Spinal cord (tissue), 10 donors: ENCODE measurements around the gene CFLAR. TPM values are rescaled to one million over a fixed set of nuclear protein-coding genes. Genes with fewer than 3 reads are reported as not detected.

Experiments used
- DNase-seq, 6 donors: peaks; one replicate each; pipeline versions ENCODE4 v3.0.0 to v3.0.0-alpha.2; 2013 to 2015; ENCODE audit warnings: low spot score in 6 of 6, low read depth in 4 of 6
- H3K27ac ChIP-seq: one replicate; pipeline ENCODE4 v1.5.1; 2013; ENCODE audit warnings: low read depth, low read length, control low read depth
- H3K27me3 ChIP-seq: one replicate; pipeline ENCODE4 v1.6.1; 2013; ENCODE audit warnings: low read length; ENCODE audit not compliant: control insufficient read depth, insufficient read depth
- H3K36me3 ChIP-seq: one replicate; pipeline ENCODE4 v1.6.1; 2013; ENCODE audit warnings: low read length; ENCODE audit not compliant: control insufficient read depth, insufficient read depth
- H3K4me1 ChIP-seq: one replicate; pipeline ENCODE4 v1.6.1; 2013; ENCODE audit warnings: low read length; ENCODE audit not compliant: control insufficient read depth, insufficient read depth
- H3K4me3 ChIP-seq: one replicate; pipeline ENCODE4 v1.5.1; 2013; ENCODE audit warnings: low read depth, low read length, control low read depth
- H3K9me3 ChIP-seq: one replicate; pipeline ENCODE4 v1.6.1; 2013; ENCODE audit warnings: low read length; ENCODE audit not compliant: control insufficient read depth, insufficient read depth
- WGBS: methylation state at CpG from one replicate; pipeline ENCODE4 v1.1.5; 2013; ENCODE audit warnings: missing lambda C conversion rate; ENCODE audit not compliant: insufficient coverage; 5-methylcytosine and 5-hydroxymethylcytosine counted together
- long read RNA-seq, 4 donors: transcript quantifications; one replicate each; lab custom pipeline, GENCODE V29; 2026
- polyA plus RNA-seq, 2 donors: library from polyadenylated mRNA; unstranded; fragments of 120-200 nt; gene quantifications; one replicate each; pipeline ENCODE4 v1.2.1, GENCODE V29; 2013; ENCODE audit not compliant: insufficient read length in 2 of 2
- total RNA-seq, 2 donors: library from RNA; depleted of rRNA in 1 of 2; stranded (reverse); fragments of 120-200 nt in 1 of 2; fragments of >200 nt in 1 of 2; gene quantifications; one replicate each; pipeline versions ENCODE4 v1.2.3 to v1.2.4, GENCODE V29; 2013 to 2014
- donor health status: healthy.

The CFLAR gene
- total RNA-seq (10 to 100 TPM; 65.9 to 81.9 TPM), polyA plus RNA-seq (10 to 100 TPM; 28.2 to 49.2 TPM)
- long read RNA-seq, donor 1, full-length matches to known transcripts, result 6 of 6 reads
- long read RNA-seq, donor 1, partial matches to known transcripts, result 0 of 6 reads
- long read RNA-seq, donor 1, other reads (novel, unspliced or antisense), result 0 of 6 reads
- long read RNA-seq, donor 2, full-length matches to known transcripts, result 5 of 5 reads
- long read RNA-seq, donor 2, partial matches to known transcripts, result 0 of 5 reads
- long read RNA-seq, donor 2, other reads (novel, unspliced or antisense), result 0 of 5 reads
- long read RNA-seq, donor 3, partial matches to known transcripts, result 0 of 1 reads
- long read RNA-seq, donor 3, other reads (novel, unspliced or antisense), result 0 of 1 reads
- long read RNA-seq, donor 4, full-length matches to known transcripts, result 9 of 9 reads
- long read RNA-seq, donor 4, partial matches to known transcripts, result 0 of 9 reads
- long read RNA-seq, donor 4, other reads (novel, unspliced or antisense), result 0 of 9 reads

DNA sequence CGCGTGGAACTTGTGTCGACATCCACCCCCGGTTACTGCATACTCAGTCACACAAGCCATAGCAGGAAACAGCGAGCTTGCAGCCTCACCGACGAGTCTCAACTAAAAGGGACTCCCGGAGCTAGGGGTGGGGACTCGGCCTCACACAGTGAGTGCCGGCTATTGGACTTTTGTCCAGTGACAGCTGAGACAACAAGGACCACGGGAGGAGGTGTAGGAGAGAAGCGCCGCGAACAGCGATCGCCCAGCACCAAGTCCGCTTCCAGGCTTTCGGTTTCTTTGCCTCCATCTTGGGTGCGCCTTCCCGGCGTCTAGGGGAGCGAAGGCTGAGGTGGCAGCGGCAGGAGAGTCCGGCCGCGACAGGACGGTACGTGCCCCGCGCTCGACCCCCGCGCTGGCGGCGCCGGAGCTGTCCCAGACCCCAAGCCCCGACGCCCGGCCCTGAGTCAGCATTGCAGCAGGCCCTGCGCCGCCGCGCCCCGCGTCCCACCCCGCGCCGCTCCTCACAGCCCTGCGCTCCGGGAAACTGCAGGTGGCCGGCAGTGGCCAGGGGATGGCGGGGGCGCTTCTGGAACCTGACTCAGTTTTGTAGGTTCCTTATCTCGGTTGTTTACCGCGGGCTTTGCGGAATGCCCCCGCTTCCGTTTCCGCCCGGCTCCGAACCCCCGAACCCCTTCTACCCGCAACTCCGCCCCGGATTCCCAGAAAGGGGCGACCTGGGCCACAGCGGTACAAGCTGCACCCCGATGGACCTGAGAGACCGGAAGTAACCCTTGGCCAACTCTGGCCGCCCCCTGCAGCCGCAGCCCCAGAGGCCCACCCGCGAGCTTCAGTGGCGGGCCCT lies at the start of gene CFLAR:
CFLAR (plus strand) TSS at position 50 of the 844 bp plus-strand sequence. CDS start 13,702 bp downstream, outside the sequence.
- no peaks in the 10 kb centered on the region for H3K9me3 ChIP-seq
- WGBS, result under 1% methylated on average over 72 of the region's 75 CpGs
- peak within 1 kb of the TSS; percentile 86 for H3K4me3 ChIP-seq
- H3K27ac ChIP-seq, result peak within 1 kb of the TSS; percentile 99
- H3K27me3 ChIP-seq, result no peaks in the 10 kb centered on the region
- peak; percentile 21 to 84 (median 63) for DNase-seq
- no peaks in the 10 kb centered on the region for H3K36me3 ChIP-seq
- H3K4me1 ChIP-seq, result peaks cover 23% of the 10 kb centered on the region

GRCh38 chr2:201070948-201071478 lies 45.0 kb upstream of the CFLAR start:
- under 1% methylated on average over 21 of the region's 21 CpGs for WGBS
- DNase-seq, result peak in 1 of 6 donors; percentile 4
- Histone ChIP-seq H3K9me3 (no peaks in the 10 kb centered on the region), H3K36me3 (peaks cover 3% of the 10 kb centered on the region), H3K4me3 (peak overlapping the region; percentile 89), H3K27ac (peak overlapping the region; percentile 88), H3K27me3 (no peaks in the 10 kb centered on the region), H3K4me1 (peaks cover 6% of the 10 kb centered on the region)

GRCh38 chr2:201071479-201072200 lies 44.3 kb upstream of the CFLAR start, which contains the start of the genes HYCC2 and NDUFB3:
TSS of gene HYCC2 (minus strand) at chr2:201071671. CDS start at chr2:201024009, 47,662 bp downstream.
TSS of gene NDUFB3 (plus strand) at chr2:201072001. CDS start at chr2:201078883, 6,882 bp downstream.
- H3K9me3 ChIP-seq, result no peaks in the 10 kb centered on the region
- WGBS, result 0% methylated on average over 31 of the region's 34 CpGs
- H3K4me1 ChIP-seq, result peaks cover 6% of the 10 kb centered on the region
- DNase-seq, result peak; percentile 88 to 98 (median 95)
- H3K4me3 ChIP-seq, result peak within 1 kb of the TSS; percentile 89
- H3K27ac ChIP-seq, result peak within 1 kb of the TSS; percentile 88
- peaks cover 3% of the 10 kb centered on the region for H3K36me3 ChIP-seq
- no peaks in the 10 kb centered on the region for H3K27me3 ChIP-seq

- no peaks in the 10 kb centered on the region for H3K27me3 ChIP-seq
- H3K9me3 ChIP-seq, result no peaks in the 10 kb centered on the region
- WGBS, result no CpG with 5 or more reads among the region's 5 CpGs
- DNase-seq, result no peak
- H3K4me1 ChIP-seq, result peaks cover 6% of the 10 kb centered on the region
- peak overlapping the region; percentile 88 for H3K27ac ChIP-seq
- peaks cover 3% of the 10 kb centered on the region for H3K36me3 ChIP-seq
- H3K4me3 ChIP-seq, result peak overlapping the region; percentile 89
Measured at GRCh38 chr2:201072201-201072530, 43.8 kb upstream of the CFLAR start.

DNA sequence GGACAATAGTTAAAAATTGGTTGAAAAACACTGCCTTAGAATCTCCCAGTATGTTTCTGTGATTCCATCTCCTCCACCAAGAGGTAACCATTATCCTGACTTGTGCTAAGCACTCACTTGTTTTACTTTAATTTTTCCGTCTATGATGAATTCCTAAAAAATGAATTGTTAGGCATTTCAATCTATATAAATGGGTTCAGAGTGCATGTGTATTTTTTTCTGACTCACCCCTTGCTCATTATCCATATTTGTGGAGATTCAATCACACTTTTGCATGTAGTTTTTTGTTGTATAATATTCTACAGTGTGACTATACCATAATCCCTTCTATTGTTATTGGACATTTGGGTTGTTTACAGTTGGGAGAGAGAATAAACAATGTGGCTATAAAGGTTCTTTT lies 42.9 kb upstream of the CFLAR start:
- WGBS, result no CpG with 5 or more reads among the region's 1 CpG
- H3K4me3 ChIP-seq, result no peak overlapping the region

GRCh38 chr2:201074996-201075395 lies 41.0 kb upstream of the CFLAR start:
- Histone ChIP-seq H3K4me1 (peaks cover 6% of the 10 kb centered on the region), H3K4me3 (no peak overlapping the region), H3K27ac (no peak overlapping the region), H3K36me3 (peaks cover 11% of the 10 kb centered on the region), H3K9me3 (no peaks in the 10 kb centered on the region), H3K27me3 (no peaks in the 10 kb centered on the region)
- WGBS, result 93% methylated on average over 2 of the region's 7 CpGs
- no peak for DNase-seq

More for the DNA sequence above, 42.9 kb upstream of the CFLAR start:
- Histone ChIP-seq H3K36me3 (peaks cover 3% of the 10 kb centered on the region), H3K27ac (no peak overlapping the region), H3K9me3 (no peaks in the 10 kb centered on the region), H3K4me1 (peaks cover 6% of the 10 kb centered on the region), H3K27me3 (no peaks in the 10 kb centered on the region)
- DNase-seq, result no peak

DNA sequence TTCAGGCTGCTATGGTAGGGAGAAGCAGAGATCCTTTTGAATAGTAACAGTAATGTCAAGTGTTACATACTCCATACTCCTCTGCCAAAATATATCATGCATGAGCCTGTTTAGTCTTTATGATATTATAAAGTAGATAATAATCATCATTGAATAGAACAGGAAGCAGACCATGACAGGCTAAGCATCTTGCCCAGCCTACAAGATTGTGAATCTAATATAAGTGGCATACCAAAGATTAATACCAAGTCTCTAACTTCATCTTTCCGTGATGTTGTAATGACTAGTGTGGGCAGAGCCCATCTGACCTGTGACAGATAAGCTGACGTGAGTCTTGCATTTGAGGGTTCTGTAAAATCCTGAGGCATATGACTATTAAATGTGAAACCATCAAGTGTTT lies 31.1 kb upstream of the CFLAR start:
- H3K36me3 ChIP-seq, result peaks cover 57% of the 10 kb centered on the region
- H3K27me3 ChIP-seq, result no peaks in the 10 kb centered on the region
- DNase-seq, result peak in 1 of 6 donors; percentile 3
- H3K4me1 ChIP-seq, result no peaks in the 10 kb centered on the region
- H3K4me3 ChIP-seq, result no peak overlapping the region
- no CpG with 5 or more reads among the region's 2 CpGs for WGBS
- H3K9me3 ChIP-seq, result no peaks in the 10 kb centered on the region
- no peak overlapping the region for H3K27ac ChIP-seq

DNA sequence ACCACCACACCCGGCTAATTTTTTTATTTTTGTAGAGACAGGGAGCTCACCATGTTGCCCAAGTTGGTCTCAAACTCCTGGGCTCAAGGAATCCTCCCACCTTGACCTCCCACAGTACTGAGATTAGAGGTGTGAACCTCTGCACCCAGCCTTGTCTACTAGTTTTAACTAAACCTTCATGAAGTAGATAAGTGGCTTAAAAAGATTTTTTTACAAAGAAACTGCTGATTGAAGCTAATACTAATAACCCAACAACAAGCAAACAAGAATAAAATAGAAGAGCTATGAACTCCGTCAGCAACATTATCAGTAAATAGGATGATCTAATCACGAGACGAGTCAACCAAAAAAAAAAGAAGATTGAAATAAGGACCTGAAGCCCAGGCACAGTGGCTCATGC lies 25.4 kb upstream of the CFLAR start:
- Histone ChIP-seq H3K27ac (no peak overlapping the region), H3K27me3 (no peaks in the 10 kb centered on the region), H3K4me1 (no peaks in the 10 kb centered on the region), H3K36me3 (peaks cover 27% of the 10 kb centered on the region), H3K4me3 (no peak overlapping the region), H3K9me3 (no peaks in the 10 kb centered on the region)
- DNase-seq, result no peak
- WGBS, result 94% methylated on average over 3 of the region's 4 CpGs

DNA sequence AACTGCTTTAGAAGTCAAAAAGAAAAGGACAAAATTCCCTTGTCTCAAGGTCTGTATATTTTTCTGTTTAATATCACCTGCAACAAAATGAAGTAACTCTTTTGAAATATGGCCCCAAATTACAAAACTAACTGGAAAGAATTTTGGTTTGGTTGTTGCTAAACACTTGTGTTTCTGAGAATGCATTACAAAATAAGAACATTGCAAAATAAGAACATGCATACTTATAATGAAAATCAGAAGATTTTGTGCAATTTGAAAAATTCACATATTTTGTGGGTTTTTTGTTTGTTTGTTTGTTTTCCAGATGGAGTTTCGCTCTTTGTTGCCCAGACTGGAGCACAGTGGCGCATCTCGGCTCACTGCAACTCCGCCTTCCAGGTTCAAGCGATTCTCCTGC lies 22.4 kb upstream of the CFLAR start:
- no peak overlapping the region for H3K4me3 ChIP-seq
- no peak for DNase-seq
- peaks cover 8% of the 10 kb centered on the region for H3K36me3 ChIP-seq
- WGBS, result no CpG with 5 or more reads among the region's 5 CpGs
- no peaks in the 10 kb centered on the region for H3K27me3 ChIP-seq
- H3K9me3 ChIP-seq, result no peaks in the 10 kb centered on the region
- H3K27ac ChIP-seq, result no peak overlapping the region
- H3K4me1 ChIP-seq, result no peaks in the 10 kb centered on the region
